HepG2 (cell line): Measurements from ENCODE around the gene JMJD7.

Experiments used
- KDM5A ChIP-seq: fragments of 200-600 bp; sonication (generic); IDR thresholded peaks from 2 replicates; pipeline ENCODE4 v1.7.0; 2018; ENCODE audit warnings: antibody characterized with exemption, mild to moderate bottlenecking, low read length, borderline replicate concordance
- KLF13 ChIP-seq: sonication (generic); formaldehyde crosslinking; IDR thresholded peaks from 2 replicates; pipeline ENCODE4 v1.4.0; 2020; ENCODE audit warnings: mild to moderate bottlenecking, missing genetic modification reagents
- POLR2AphosphoS5 ChIP-seq: IDR thresholded peaks from 2 replicates; pipeline ENCODE4 v1.6.1; 2012; ENCODE audit warnings: low read depth, low read length
- PRDM10 ChIP-seq: sonication (generic); formaldehyde crosslinking; IDR thresholded peaks from 2 replicates; pipeline ENCODE4 v1.4.0; 2020; ENCODE audit warnings: low read depth, missing genetic modification reagents
- SYNCRIP ChIP-seq: fragments of 200-400 bp; formaldehyde crosslinking; IDR thresholded peaks from 2 replicates; pipeline ENCODE4 v1.6.1; 2018; ENCODE audit warnings: mild to moderate bottlenecking, low read depth, low read length; ENCODE audit not compliant: insufficient read depth

- TF ChIP-seq PRDM10 (no peak), POLR2AphosphoS5 (no peak), KDM5A (no peak), SYNCRIP (no peak), KLF13 (CRISPR knock-in tag) (no peak)
Observed at GRCh38 chr15:41854443-41854842, 26.6 kb downstream of the JMJD7 start.
